Vagina (tissue), 2 donors: ENCODE data around the gene CPSF4L. TPM values are rescaled to one million over a fixed set of nuclear protein-coding genes. Genes with fewer than 3 reads are reported as not detected.
A peak's percentile ranks its signal among the peaks of the same experiment; 100 is the strongest.

ENCODE experiments used
- DNase-seq, 2 donors: peaks; one replicate each; pipeline ENCODE4 v3.0.0-alpha.2; 2017; ENCODE audit errors: extremely low spot score in 2 of 2
- H3K27ac ChIP-seq: fragments of 200-600 bp; sonication (generic); one replicate; pipeline ENCODE4 v1.5.1; 2019
- H3K27me3 ChIP-seq: fragments of 200-600 bp; sonication (generic); one replicate; pipeline ENCODE4 v1.5.1; 2019
- H3K36me3 ChIP-seq, 2 donors: fragments of 200-600 bp; sonication (generic); one replicate each; pipeline ENCODE4 v1.5.1; 2017 to 2019
- H3K4me1 ChIP-seq: fragments of 200-600 bp; sonication (generic); one replicate; pipeline ENCODE4 v1.5.1; 2019
- H3K4me3 ChIP-seq, 2 donors: fragments of 200-600 bp; sonication (generic); 1 replicate in 1 of 2; 2 replicates in 1 of 2; pipeline ENCODE4 v1.5.1; 2016 to 2019
- H3K9me3 ChIP-seq: fragments of 200-600 bp; sonication (generic); one replicate; pipeline ENCODE4 v1.5.1; 2019
- CTCF ChIP-seq, 3 experiments: fragments of 450-650 bp in 2 of 3; fragments of 200-600 bp in 1 of 3; sonication (generic) in 1 of 3; IDR thresholded peaks; one replicate each; pipeline ENCODE4 v1.5.1; 2017 to 2019; ENCODE audit warnings: antibody characterized with exemption in 3 of 3, mild to moderate bottlenecking in 2 of 3, moderate library complexity in 2 of 3
- POLR2A ChIP-seq, 2 donors: fragments of 450-650 bp; IDR thresholded peaks; one replicate each; pipeline ENCODE4 v1.6.1; 2017; ENCODE audit warnings: antibody characterized with exemption in 2 of 2, mild to moderate bottlenecking in 2 of 2, moderate library complexity in 2 of 2
- POLR2AphosphoS5 ChIP-seq, 2 donors: sonication (generic); formaldehyde crosslinking; IDR thresholded peaks; one replicate each; pipeline ENCODE4 v1.9.0; 2017; ENCODE audit warnings: antibody characterized with exemption in 2 of 2, mild to moderate bottlenecking in 2 of 2, low read depth in 1 of 2; ENCODE audit not compliant: insufficient read depth in 1 of 2
- intact Hi-C: fragments of 100-400 bp; cut with DNase I; formaldehyde crosslinking; loops from one replicate; pipeline ENCODE4 v1.15.1; 2023
- total RNA-seq: library from RNA; depleted of rRNA; stranded (reverse); fragments of >200 nt; gene quantifications from one replicate; pipeline ENCODE4 v1.2.3, GENCODE V29; 2016

The CPSF4L gene
- total RNA-seq, 1 donor from 2014 or later = not detected

GRCh38 chr17:73262676-73263642 lies 1.3 kb upstream of the CPSF4L start:
- Histone ChIP-seq H3K36me3 (no peaks in the 10 kb centered on the region), H3K27me3 (no peaks in the 10 kb centered on the region), H3K9me3 (no peaks in the 10 kb centered on the region), H3K27ac (peak overlapping the region; percentile 33), H3K4me1 (peaks cover 12% of the 10 kb centered on the region), H3K4me3 (no peak overlapping the region)
- intact Hi-C loops = no loop called here
- TF ChIP-seq POLR2A (IDR thresholded peaks at IDR 0.05) (no peak), POLR2AphosphoS5 (IDR thresholded peaks at IDR 0.05; ENCODE audit: insufficient read depth in 1 of 2, low read depth in 1 of 2) (no peak), CTCF (IDR thresholded peaks at IDR 0.05) (no peak)
- DNase-seq = no peak

GRCh38 chr17:73261952-73262675 lies 434 bp upstream of the CPSF4L start:
- TF ChIP-seq CTCF (IDR thresholded peaks at IDR 0.05) = no peak
- TF ChIP-seq POLR2AphosphoS5 (IDR thresholded peaks at IDR 0.05; ENCODE audit: insufficient read depth in 1 of 2, low read depth in 1 of 2) = no peak
- no peak for TF ChIP-seq POLR2A (IDR thresholded peaks at IDR 0.05)
- no peak for DNase-seq
- Histone ChIP-seq H3K27me3 (no peaks in the 10 kb centered on the region), H3K4me3 (no peak overlapping the region), H3K27ac (no peak overlapping the region), H3K9me3 (no peaks in the 10 kb centered on the region), H3K36me3 (no peaks in the 10 kb centered on the region), H3K4me1 (peaks cover 12% of the 10 kb centered on the region)
- intact Hi-C loops = no loop called here

GRCh38 chr17:73257516-73257915 lies 4.2 kb downstream of the CPSF4L start:
- H3K27ac ChIP-seq = no peak overlapping the region
- peaks cover under 1% of the 10 kb centered on the region for H3K4me1 ChIP-seq
- no peaks in the 10 kb centered on the region for H3K27me3 ChIP-seq
- H3K4me3 ChIP-seq = no peak overlapping the region
- no peak for DNase-seq
- TF ChIP-seq CTCF (IDR thresholded peaks at IDR 0.05) (no peak), POLR2A (IDR thresholded peaks at IDR 0.05) (no peak), POLR2AphosphoS5 (IDR thresholded peaks at IDR 0.05; ENCODE audit: insufficient read depth in 1 of 2, low read depth in 1 of 2) (no peak)
- intact Hi-C loops = loop anchor here (2.0 kb wide), 1 partner anchor 111 kb away; no protein-coding TSS in a partner anchor
- H3K9me3 ChIP-seq = no peaks in the 10 kb centered on the region
- H3K36me3 ChIP-seq = no peaks in the 10 kb centered on the region

GRCh38 chr17:73256220-73256619 lies 5.5 kb downstream of the CPSF4L start:
- Histone ChIP-seq H3K9me3 (no peaks in the 10 kb centered on the region), H3K4me1 (no peaks in the 10 kb centered on the region), H3K27ac (no peak overlapping the region), H3K4me3 (no peak overlapping the region), H3K36me3 (no peaks in the 10 kb centered on the region), H3K27me3 (no peaks in the 10 kb centered on the region)
- TF ChIP-seq CTCF (IDR thresholded peaks at IDR 0.05) = no peak
- TF ChIP-seq POLR2A (IDR thresholded peaks at IDR 0.05) = no peak
- DNase-seq = no peak
- intact Hi-C loops = loop anchor here (2.0 kb wide), 1 partner anchor 113 kb away; no protein-coding TSS in a partner anchor
